ENCODE measurements around the gene NANOS1. TPM values are rescaled to one million over a fixed set of nuclear protein-coding genes. Genes with fewer than 3 reads are reported as not detected.

NANOS1 gene, protein sequence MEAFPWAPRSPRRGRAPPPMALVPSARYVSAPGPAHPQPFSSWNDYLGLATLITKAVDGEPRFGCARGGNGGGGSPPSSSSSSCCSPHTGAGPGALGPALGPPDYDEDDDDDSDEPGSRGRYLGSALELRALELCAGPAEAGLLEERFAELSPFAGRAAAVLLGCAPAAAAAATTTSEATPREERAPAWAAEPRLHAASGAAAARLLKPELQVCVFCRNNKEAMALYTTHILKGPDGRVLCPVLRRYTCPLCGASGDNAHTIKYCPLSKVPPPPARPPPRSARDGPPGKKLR
- total RNA-seq = under 1 TPM; 0.15 to 0.31 TPM

- ChIA-PET POLR2A (interaction anchor here (1.5 kb wide), 1 partner anchor 275 kb away, joined by 5 read pairs; the partner anchor contains the start of gene CACUL1), CTCF (interaction anchor here (0.5 to 0.8 kb wide), 2 partner anchors 23 to 52 kb away, joined by 3 to 4 read pairs; no protein-coding TSS in a partner anchor)
Measured at GRCh38 chr10:119029613-119030420, at the start of gene NANOS1. TSS of gene NANOS1 (plus strand) at chr10:119029714. CDS start at chr10:119029802, 88 bp downstream.

GRCh38 chr10:118980135-118980865, 49.2 kb upstream of the NANOS1 start:
- intact Hi-C loops (cut with micrococcal nuclease) = no loop called here
- DNase-seq = no peak
- no peaks in the 10 kb centered on the region for H3K4me1 Mint-ChIP-seq (ENCODE audit: low read depth)
- peaks cover 12% of the 10 kb centered on the region for H3K9me3 Mint-ChIP-seq
- CTCF ChIA-PET = no interaction called here
- no peak overlapping the region for H3K27ac Mint-ChIP-seq
- H3K36me3 Mint-ChIP-seq = peaks cover 4% of the 10 kb centered on the region
- H3K27me3 Mint-ChIP-seq = no peaks in the 10 kb centered on the region
- H3K4me3 Mint-ChIP-seq = no peak overlapping the region
- POLR2A ChIA-PET = no interaction called here

More at GRCh38 chr10:119029613-119030420, at the start of gene NANOS1:
- H3K27ac Mint-ChIP-seq = no peak within 1 kb of the TSS
- H3K9me3 Mint-ChIP-seq = no peaks in the 10 kb centered on the region
- H3K27me3 Mint-ChIP-seq = no peaks in the 10 kb centered on the region
- H3K4me1 Mint-ChIP-seq (ENCODE audit: low read depth) = peaks cover 15% of the 10 kb centered on the region
- peaks cover 20% of the 10 kb centered on the region for H3K36me3 Mint-ChIP-seq
- intact Hi-C loops (cut with micrococcal nuclease) = loop anchor here (10.0 kb wide), 2 partner anchors 275 to 465 kb away; partner anchors contain the start of gene CACUL1
- DNase-seq = peak; percentile 29
- peak within 1 kb of the TSS; percentile 48 for H3K4me3 Mint-ChIP-seq

GRCh38 chr10:118980870-118981269, 48.6 kb upstream of the NANOS1 start:
- POLR2A ChIA-PET = no interaction called here
- Mint-ChIP-seq H3K9me3 (peaks cover 18% of the 10 kb centered on the region), H3K4me3 (no peak overlapping the region), H3K27ac (no peak overlapping the region), H3K27me3 (no peaks in the 10 kb centered on the region), H3K36me3 (peaks cover 7% of the 10 kb centered on the region), H3K4me1 (ENCODE audit: low read depth) (no peaks in the 10 kb centered on the region)
- DNase-seq = no peak
- intact Hi-C loops (cut with micrococcal nuclease) = no loop called here
- CTCF ChIA-PET = interaction anchor here (0.6 kb wide), 1 partner anchor 22 kb away, joined by 3 read pairs; no protein-coding TSS in a partner anchor

DNA sequence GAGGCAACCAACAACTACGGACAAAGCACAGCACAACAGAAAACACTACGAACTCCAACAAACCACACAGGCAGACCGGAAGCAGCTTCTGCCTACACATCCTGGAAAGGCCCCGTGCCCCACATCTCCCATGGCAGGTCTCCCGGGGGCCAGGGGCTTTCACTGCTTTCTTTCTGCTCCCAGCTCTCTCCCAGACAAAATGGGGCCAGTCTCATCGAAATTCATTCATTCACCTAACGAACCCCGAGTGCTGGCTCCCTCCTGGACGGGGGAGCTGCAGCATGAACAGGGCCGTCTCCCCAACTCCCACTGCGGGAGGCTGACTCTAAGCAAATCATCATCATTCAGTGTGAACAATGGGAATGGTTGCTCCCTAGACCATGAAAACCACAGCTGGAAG, 47.6 kb upstream of the NANOS1 start:
- peaks cover 2% of the 10 kb centered on the region for H3K4me1 Mint-ChIP-seq (ENCODE audit: low read depth)
- ChIA-PET POLR2A (no interaction called here), CTCF (no interaction called here)
- intact Hi-C loops (cut with micrococcal nuclease) = no loop called here
- peaks cover 18% of the 10 kb centered on the region for H3K9me3 Mint-ChIP-seq
- H3K4me3 Mint-ChIP-seq = no peak overlapping the region
- no peaks in the 10 kb centered on the region for H3K27me3 Mint-ChIP-seq
- H3K27ac Mint-ChIP-seq = no peak overlapping the region
- peaks cover 7% of the 10 kb centered on the region for H3K36me3 Mint-ChIP-seq
- DNase-seq = no peak

- ChIA-PET POLR2A (no interaction called here), CTCF (no interaction called here)
- Mint-ChIP-seq H3K4me3 (no peak overlapping the region), H3K9me3 (peaks cover 18% of the 10 kb centered on the region), H3K27ac (no peak overlapping the region), H3K4me1 (ENCODE audit: low read depth) (peaks cover 6% of the 10 kb centered on the region), H3K27me3 (no peaks in the 10 kb centered on the region), H3K36me3 (peaks cover 7% of the 10 kb centered on the region)
- no peak for DNase-seq
- intact Hi-C loops (cut with micrococcal nuclease) = no loop called here
Measured at GRCh38 chr10:118982366-118982765, 47.1 kb upstream of the NANOS1 start.

DNA sequence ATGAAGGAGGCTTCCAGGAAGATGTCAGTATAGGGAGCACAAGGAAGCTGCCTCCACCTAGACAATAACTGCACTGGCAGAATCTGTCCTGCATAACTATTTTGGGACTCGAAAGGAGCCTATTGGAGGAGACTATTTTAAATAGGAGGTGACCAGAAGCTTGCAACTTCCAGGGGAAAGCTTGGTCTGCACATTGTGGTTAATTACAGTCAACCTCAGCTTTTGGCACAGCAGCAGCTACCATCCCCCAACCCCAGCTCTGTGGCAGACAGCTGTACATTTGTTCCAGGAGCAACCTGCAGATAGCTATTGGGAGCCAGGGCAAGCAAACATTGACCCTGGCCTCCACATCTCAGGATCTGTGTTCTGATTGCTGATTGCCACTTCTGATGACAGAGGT, 46.3 kb upstream of the NANOS1 start:
- intact Hi-C loops (cut with micrococcal nuclease) = no loop called here
- DNase-seq = no peak
- Mint-ChIP-seq H3K4me3 (no peak overlapping the region), H3K4me1 (ENCODE audit: low read depth) (peaks cover 12% of the 10 kb centered on the region), H3K27me3 (no peaks in the 10 kb centered on the region), H3K9me3 (peaks cover 18% of the 10 kb centered on the region), H3K36me3 (peaks cover 7% of the 10 kb centered on the region), H3K27ac (no peak overlapping the region)
- POLR2A ChIA-PET = no interaction called here
- CTCF ChIA-PET = no interaction called here

DNA sequence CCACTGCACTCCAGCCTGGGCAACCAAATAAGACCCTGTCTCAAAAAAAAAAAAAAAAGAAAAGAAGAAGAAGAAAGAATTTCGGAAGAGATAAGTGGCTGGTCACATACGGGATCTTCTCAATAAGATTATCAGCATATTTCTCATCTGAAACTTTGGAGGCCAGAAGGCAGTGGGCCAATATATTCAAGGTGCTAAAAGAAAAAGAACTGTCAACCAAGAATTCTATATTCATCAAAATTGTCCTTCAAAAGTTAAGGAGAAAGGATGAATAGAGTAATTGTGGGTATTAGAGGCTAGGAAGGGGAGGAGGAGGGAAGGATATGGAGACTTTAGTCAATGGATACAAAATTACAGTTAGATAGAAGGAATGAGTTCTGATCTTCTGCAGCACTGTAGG, 43.9 kb upstream of the NANOS1 start:
- ChIA-PET POLR2A (no interaction called here), CTCF (no interaction called here)
- peaks cover 12% of the 10 kb centered on the region for H3K4me1 Mint-ChIP-seq (ENCODE audit: low read depth)
- intact Hi-C loops (cut with micrococcal nuclease) = no loop called here
- H3K9me3 Mint-ChIP-seq = peaks cover 21% of the 10 kb centered on the region
- peaks cover 7% of the 10 kb centered on the region for H3K36me3 Mint-ChIP-seq
- H3K27me3 Mint-ChIP-seq = no peaks in the 10 kb centered on the region
- no peak overlapping the region for H3K4me3 Mint-ChIP-seq
- no peak overlapping the region for H3K27ac Mint-ChIP-seq
- no peak for DNase-seq

- Mint-ChIP-seq H3K36me3 (peaks cover 7% of the 10 kb centered on the region), H3K27me3 (no peaks in the 10 kb centered on the region), H3K9me3 (peaks cover 21% of the 10 kb centered on the region), H3K27ac (no peak overlapping the region), H3K4me3 (no peak overlapping the region), H3K4me1 (ENCODE audit: low read depth) (peaks cover 12% of the 10 kb centered on the region)
- no peak for DNase-seq
- intact Hi-C loops (cut with micrococcal nuclease) = no loop called here
- POLR2A ChIA-PET = no interaction called here
- CTCF ChIA-PET = interaction anchor here (0.6 to 0.7 kb wide), 2 partner anchors 27 to 135 kb away, joined by 3 to 6 read pairs; no protein-coding TSS in a partner anchor
Measured at GRCh38 chr10:118986815-118987790, 42.4 kb upstream of the NANOS1 start.

- H3K4me3 Mint-ChIP-seq = no peak overlapping the region
- intact Hi-C loops (cut with micrococcal nuclease) = no loop called here
- no peak overlapping the region for H3K27ac Mint-ChIP-seq
- peaks cover 9% of the 10 kb centered on the region for H3K9me3 Mint-ChIP-seq
- no peak for DNase-seq
- H3K36me3 Mint-ChIP-seq = peaks cover 2% of the 10 kb centered on the region
- no peaks in the 10 kb centered on the region for H3K27me3 Mint-ChIP-seq
- H3K4me1 Mint-ChIP-seq (ENCODE audit: low read depth) = peaks cover 12% of the 10 kb centered on the region
- ChIA-PET CTCF (no interaction called here), POLR2A (no interaction called here)
Measured at GRCh38 chr10:118990326-118990725, 39.2 kb upstream of the NANOS1 start.

- Mint-ChIP-seq H3K9me3 (peaks cover 3% of the 10 kb centered on the region), H3K4me1 (ENCODE audit: low read depth) (peaks cover 5% of the 10 kb centered on the region), H3K4me3 (no peak overlapping the region), H3K27me3 (no peaks in the 10 kb centered on the region), H3K36me3 (no peaks in the 10 kb centered on the region), H3K27ac (no peak overlapping the region)
- ChIA-PET CTCF (no interaction called here), POLR2A (no interaction called here)
- DNase-seq = no peak
- intact Hi-C loops (cut with micrococcal nuclease) = no loop called here
Measured at GRCh38 chr10:118992496-118992895, 37.0 kb upstream of the NANOS1 start.

DNA sequence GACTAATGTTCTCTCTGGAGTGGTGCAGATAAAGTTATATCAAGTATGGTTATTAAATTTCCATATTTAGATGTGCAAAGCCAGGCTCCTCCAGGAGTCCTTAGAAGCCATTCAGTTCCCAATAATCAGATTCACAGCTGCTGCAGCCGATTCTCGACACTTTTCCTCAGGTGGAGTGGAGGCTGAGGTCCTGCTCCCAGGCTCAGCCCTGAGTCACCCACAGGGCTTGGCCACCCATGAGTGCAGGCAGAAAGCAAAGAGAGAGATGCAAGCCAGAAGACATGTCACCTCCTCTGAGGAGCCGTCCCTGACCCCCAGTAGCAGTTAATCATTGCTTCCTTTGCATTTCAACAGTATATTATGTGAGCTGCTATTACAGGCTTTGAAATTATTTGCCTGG, 36.3 kb upstream of the NANOS1 start:
- ChIA-PET POLR2A (no interaction called here), CTCF (no interaction called here)
- Mint-ChIP-seq H3K4me1 (ENCODE audit: low read depth) (no peaks in the 10 kb centered on the region), H3K4me3 (no peak overlapping the region), H3K27ac (no peak overlapping the region), H3K36me3 (no peaks in the 10 kb centered on the region), H3K9me3 (peaks cover 3% of the 10 kb centered on the region), H3K27me3 (no peaks in the 10 kb centered on the region)
- DNase-seq = no peak
- intact Hi-C loops (cut with micrococcal nuclease) = no loop called here
